ENCODE results near the gene HTR4. TPM values are rescaled to one million over a fixed set of nuclear protein-coding genes. Genes with fewer than 3 reads are reported as not detected.

Gene HTR4
- total RNA-seq, 2 experiments from 2014 or later = not detected

Other genes starting within 250 kb of the HTR4 start
- under 1 TPM; 0.21 to 0.32 TPM for gene ADRB2, start 172.1 kb upstream of the HTR4 start, total RNA-seq

Measured in activated naive CD4-positive, alpha-beta T cell treated with anti-CD3 and anti-CD28 coated beads for 36 hours (primary cell).